ENCODE measurements around the gene HAS3. TPM values are rescaled to one million over a fixed set of nuclear protein-coding genes. Genes with fewer than 3 reads are reported as not detected.
"Not testable (repeated sequence)": the region's sequence is repeated elsewhere in the genome, so short reads cannot be mapped to it uniquely, and the experiment has no call there.

The HAS3 gene, protein sequence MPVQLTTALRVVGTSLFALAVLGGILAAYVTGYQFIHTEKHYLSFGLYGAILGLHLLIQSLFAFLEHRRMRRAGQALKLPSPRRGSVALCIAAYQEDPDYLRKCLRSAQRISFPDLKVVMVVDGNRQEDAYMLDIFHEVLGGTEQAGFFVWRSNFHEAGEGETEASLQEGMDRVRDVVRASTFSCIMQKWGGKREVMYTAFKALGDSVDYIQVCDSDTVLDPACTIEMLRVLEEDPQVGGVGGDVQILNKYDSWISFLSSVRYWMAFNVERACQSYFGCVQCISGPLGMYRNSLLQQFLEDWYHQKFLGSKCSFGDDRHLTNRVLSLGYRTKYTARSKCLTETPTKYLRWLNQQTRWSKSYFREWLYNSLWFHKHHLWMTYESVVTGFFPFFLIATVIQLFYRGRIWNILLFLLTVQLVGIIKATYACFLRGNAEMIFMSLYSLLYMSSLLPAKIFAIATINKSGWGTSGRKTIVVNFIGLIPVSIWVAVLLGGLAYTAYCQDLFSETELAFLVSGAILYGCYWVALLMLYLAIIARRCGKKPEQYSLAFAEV
- total RNA-seq (1 to 10 TPM in 3 of 6 donors, under 1 TPM in 3; 0.69 to 3.9 (median 1.0) TPM), polyA plus RNA-seq (1 to 10 TPM in 1 of 2 donors, under 1 TPM in 1; 0.87 to 1.3 TPM)

DNA sequence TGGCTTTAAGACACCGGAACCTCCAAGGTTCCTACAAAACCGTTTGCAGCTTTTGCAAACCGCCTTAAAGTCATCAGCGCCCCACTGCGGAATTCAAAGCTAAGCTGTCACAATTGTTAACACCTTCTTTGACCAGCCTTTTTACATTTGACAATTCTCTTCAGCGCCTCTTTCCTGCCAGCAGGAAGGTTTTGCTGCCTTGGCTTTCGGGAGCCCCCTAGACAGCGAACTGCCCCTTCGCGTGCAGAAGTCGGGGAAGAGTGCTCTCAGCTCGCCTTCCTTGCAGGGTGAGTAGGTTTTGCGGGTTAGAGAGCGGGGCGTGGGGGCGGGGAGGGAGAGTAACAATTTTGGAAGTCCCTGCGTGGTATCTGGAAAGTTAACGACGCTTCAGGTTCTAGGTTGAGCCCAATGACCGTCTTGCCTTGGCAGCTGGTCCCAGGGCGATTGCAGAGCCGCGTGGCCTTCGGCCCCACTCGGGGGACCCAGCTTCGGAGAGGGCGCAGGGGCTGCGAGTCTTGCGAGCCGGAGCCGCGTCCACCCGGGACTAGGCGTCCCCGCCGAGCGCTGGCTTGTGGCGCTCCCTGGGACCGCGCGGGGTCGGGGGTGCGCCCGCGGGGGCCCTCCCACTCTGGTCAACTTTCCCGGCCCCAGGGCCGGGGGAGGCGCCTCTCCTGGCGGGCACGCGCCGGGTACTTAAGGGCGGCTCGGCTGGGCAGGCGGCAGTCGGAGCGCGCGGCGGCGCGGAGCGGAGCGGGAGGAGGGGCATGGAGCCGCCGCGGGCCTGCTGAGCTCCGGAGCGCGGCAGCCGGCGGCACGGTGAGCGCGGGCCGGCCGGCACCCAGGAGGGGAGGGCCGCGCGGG, at the start of gene HAS3:
Gene HAS3, plus strand, starts transcription at position 153 of the 861 bp plus-strand sequence. CDS start 3,743 bp downstream, outside the sequence.
- peak within 1 kb of the TSS; percentile 45 to 67 (median 54) for H3K4me3 ChIP-seq
- H3K36me3 ChIP-seq: no peaks in the 10 kb centered on the region
- H3K4me1 ChIP-seq: peaks cover 0 to 10% (median 9%) of the 10 kb centered on the region in 3 donors
- 0 to 1% methylated on average over 65 to 80 of the region's 80 CpGs for WGBS, 2 donors
- TF ChIP-seq, protein P1, sequence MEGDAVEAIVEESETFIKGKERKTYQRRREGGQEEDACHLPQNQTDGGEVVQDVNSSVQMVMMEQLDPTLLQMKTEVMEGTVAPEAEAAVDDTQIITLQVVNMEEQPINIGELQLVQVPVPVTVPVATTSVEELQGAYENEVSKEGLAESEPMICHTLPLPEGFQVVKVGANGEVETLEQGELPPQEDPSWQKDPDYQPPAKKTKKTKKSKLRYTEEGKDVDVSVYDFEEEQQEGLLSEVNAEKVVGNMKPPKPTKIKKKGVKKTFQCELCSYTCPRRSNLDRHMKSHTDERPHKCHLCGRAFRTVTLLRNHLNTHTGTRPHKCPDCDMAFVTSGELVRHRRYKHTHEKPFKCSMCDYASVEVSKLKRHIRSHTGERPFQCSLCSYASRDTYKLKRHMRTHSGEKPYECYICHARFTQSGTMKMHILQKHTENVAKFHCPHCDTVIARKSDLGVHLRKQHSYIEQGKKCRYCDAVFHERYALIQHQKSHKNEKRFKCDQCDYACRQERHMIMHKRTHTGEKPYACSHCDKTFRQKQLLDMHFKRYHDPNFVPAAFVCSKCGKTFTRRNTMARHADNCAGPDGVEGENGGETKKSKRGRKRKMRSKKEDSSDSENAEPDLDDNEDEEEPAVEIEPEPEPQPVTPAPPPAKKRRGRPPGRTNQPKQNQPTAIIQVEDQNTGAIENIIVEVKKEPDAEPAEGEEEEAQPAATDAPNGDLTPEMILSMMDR (IDR thresholded peaks at IDR 0.05): no peak
- peak within 1 kb of the TSS in 1 of 4 donors; percentile 30 for H3K27ac ChIP-seq
- DNase-seq (peak; percentile 58 to 90 (median 70)), FAIRE-seq (no peak), ATAC-seq (peak; percentile 81 to 89 (median 86))
- no peaks in the 10 kb centered on the region for H3K27me3 ChIP-seq
- no peaks in the 10 kb centered on the region for H3K9me3 ChIP-seq
- intact Hi-C loops (cut with DNase I): no loop called here

DNA sequence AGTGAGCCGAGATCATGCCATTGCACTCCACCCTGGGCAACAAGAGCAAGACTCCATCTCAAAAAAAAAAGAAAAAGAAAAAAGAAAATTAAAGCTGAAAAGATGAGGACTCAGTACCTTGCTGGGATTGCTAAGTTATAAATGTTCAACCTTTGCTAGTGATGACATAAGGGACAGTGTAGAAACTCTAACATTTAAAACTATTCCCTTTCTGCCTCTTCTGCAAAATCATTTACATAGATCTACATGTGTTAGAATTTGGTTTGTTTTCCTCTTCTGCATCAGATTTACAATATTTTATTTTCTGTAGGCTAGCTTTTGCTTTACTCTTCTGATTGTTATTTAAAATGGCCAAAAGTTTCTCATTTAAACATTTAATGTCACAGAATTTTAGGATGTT, 49.5 kb upstream of the HAS3 start:
- TF ChIP-seq, protein P1 (IDR thresholded peaks at IDR 0.05): no peak
- Histone ChIP-seq H3K4me3 (no peak overlapping the region), H3K9me3 (no peaks in the 10 kb centered on the region), H3K27ac (no peak overlapping the region), H3K36me3 (no peaks in the 10 kb centered on the region), H3K27me3 (no peaks in the 10 kb centered on the region), H3K4me1 (peaks cover 0 to 5% (median 3%) of the 10 kb centered on the region in 3 donors)
- no peak for DNase-seq
- FAIRE-seq: no peak
- ATAC-seq: no peak
- intact Hi-C loops (cut with DNase I): no loop called here
- WGBS, 2 donors: 94 to 100% methylated on average over 1 of the region's 1 CpG

DNA sequence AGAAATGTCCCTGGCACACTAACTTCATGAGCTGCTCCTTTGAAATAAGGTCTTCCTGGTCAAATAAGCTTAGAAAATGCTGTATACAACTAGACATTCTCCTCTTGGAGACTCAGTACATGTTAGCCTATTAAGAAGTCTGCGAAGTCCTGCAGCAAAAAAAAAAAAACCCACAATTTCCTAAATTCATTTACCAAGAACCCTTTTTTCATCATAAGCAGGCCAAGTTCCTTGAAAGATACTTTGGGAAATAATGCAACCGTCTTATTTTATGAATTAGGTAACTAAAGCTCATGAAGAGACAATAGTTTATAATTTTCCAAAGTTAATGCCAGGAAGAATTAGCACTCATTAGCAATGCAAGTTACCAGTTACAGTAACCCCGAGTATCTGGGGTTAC, 49.0 kb upstream of the HAS3 start:
- Histone ChIP-seq H3K36me3 (no peaks in the 10 kb centered on the region), H3K27me3 (no peaks in the 10 kb centered on the region), H3K27ac (no peak overlapping the region), H3K4me1 (peaks cover 0 to 5% (median 3%) of the 10 kb centered on the region in 3 donors), H3K4me3 (no peak overlapping the region), H3K9me3 (no peaks in the 10 kb centered on the region)
- TF ChIP-seq, protein P1 (IDR thresholded peaks at IDR 0.05): no peak
- 92 to 95% methylated on average over 3 of the region's 3 CpGs for WGBS, 2 donors
- intact Hi-C loops (cut with DNase I): no loop called here
- no peak for FAIRE-seq
- ATAC-seq: no peak
- no peak for DNase-seq

DNA sequence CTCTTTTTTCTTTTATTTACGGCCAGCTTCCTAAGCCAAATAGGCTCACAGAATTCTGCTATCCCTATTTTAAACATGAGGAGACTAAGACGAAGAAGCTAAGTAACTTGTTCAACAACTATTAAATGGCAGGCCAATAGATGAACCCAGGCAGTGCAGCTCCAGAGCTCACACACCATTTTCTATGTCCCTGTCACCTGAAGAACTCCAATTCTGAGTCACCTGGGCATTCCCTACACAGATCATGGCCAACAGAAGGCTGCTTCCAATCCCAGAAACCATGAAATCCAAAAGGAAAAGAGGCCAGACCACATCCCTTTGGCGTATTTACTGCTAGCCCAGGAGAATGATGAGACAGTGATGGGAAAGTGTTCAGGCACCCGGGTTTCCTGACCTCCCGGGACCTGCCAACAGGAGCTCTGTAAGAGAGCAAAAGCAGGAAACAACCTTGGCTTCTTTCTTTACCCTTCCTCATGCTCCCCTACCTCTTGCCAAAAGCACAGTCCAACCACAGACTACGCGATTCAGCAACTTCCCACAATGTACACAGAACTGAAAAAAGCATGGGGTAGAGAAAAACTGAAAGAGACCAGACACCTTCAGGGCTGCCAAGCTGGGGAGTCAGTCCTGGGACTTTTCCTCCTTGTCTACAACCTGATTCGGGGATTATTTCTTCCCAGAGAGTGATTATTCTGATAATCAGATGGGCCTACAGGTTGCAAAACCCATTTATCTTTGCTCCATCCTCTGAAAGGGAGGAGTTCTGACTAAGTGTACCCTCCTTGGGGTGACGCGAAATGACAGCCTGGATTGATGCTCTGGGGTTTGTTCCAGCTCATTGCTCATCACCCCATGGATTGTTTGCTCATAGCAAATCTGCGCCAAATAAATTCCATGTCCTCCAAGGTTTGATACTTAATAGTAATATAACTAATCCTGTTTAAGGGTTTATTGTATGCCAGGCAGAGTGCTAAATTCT, 47.8 kb upstream of the HAS3 start:
- Histone ChIP-seq H3K27ac (peak overlapping the region; percentile 51 to 65 (median 58)), H3K9me3 (no peaks in the 10 kb centered on the region), H3K36me3 (no peaks in the 10 kb centered on the region), H3K4me3 (no peak overlapping the region), H3K4me1 (peaks cover 0 to 5% (median 3%) of the 10 kb centered on the region in 3 donors), H3K27me3 (no peaks in the 10 kb centered on the region)
- DNase-seq (peak in 4 of 6 donors; percentile 20 to 54 (median 37)), ATAC-seq (peak; percentile 76 to 93 (median 90)), FAIRE-seq (no peak)
- TF ChIP-seq, protein P1 (IDR thresholded peaks at IDR 0.05): no peak
- intact Hi-C loops (cut with DNase I): no loop called here
- WGBS, 2 donors: 45 to 50% methylated on average over 11 of the region's 11 CpGs

DNA sequence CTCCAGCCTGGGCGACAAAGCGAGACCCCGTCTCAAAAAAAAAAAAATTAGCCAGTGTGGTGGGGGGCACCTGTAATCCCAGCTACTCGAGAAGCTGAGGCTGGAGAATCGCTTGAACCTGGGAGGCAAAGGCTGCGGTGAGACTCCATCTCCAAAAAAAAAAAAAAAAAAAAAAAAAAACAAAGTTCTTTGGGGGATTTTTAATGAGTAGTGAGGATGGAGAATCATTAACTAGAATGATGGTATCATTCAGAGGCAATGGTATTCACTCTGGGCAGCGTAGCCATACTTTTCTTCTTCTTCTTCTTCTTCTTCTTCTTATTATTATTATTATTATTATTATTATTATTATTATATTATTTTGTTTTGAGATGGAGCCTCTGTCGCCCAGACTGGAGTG, 42.0 kb upstream of the HAS3 start:
- WGBS, 2 donors: 97 to 98% methylated on average over 8 of the region's 8 CpGs
- intact Hi-C loops (cut with DNase I); H3K27ac ChIP-seq; H3K27me3 ChIP-seq; DNase-seq; ATAC-seq; H3K9me3 ChIP-seq; FAIRE-seq; H3K4me3 ChIP-seq; H3K4me1 ChIP-seq; H3K36me3 ChIP-seq: not testable (repeated sequence)
